ENCODE data around the gene SKP1.

DNA sequence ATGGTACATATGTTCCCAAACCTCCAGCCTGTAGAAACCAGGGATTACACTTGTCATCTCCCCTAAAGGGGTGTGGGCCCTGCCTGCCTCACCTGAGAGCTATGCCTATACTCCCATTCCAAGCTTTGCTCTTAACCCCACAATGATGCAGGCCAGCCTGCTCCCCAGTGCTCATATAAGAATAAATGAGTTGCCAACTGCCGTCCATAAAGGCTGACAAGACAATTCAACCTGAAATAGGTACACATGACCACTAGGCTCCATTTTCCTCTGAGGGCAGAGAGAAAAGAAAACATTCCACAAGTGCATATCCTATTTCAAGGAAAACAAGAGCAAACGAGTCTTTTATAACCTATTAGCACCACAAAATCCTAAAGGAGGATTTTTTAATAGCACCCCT lies 28.4 kb downstream of the SKP1 start:
- TF ChIP-seq POLR2AphosphoS5 (IDR thresholded peaks at IDR 0.05) (no peak), POLR2A (IDR thresholded peaks at IDR 0.05) (no peak)
- TF ChIP-seq, protein P1, sequence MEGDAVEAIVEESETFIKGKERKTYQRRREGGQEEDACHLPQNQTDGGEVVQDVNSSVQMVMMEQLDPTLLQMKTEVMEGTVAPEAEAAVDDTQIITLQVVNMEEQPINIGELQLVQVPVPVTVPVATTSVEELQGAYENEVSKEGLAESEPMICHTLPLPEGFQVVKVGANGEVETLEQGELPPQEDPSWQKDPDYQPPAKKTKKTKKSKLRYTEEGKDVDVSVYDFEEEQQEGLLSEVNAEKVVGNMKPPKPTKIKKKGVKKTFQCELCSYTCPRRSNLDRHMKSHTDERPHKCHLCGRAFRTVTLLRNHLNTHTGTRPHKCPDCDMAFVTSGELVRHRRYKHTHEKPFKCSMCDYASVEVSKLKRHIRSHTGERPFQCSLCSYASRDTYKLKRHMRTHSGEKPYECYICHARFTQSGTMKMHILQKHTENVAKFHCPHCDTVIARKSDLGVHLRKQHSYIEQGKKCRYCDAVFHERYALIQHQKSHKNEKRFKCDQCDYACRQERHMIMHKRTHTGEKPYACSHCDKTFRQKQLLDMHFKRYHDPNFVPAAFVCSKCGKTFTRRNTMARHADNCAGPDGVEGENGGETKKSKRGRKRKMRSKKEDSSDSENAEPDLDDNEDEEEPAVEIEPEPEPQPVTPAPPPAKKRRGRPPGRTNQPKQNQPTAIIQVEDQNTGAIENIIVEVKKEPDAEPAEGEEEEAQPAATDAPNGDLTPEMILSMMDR (IDR thresholded peaks at IDR 0.05) = no peak
